Measurements from ENCODE around the gene BTD.

The BTD gene

GRCh38 chr3:15683253-15683652 is 81.7 kb downstream of the BTD start:
- H3K4me3 ChIP-seq (ENCODE audit: low read depth, low read length): no peak overlapping the region
- TF ChIP-seq, protein P1, sequence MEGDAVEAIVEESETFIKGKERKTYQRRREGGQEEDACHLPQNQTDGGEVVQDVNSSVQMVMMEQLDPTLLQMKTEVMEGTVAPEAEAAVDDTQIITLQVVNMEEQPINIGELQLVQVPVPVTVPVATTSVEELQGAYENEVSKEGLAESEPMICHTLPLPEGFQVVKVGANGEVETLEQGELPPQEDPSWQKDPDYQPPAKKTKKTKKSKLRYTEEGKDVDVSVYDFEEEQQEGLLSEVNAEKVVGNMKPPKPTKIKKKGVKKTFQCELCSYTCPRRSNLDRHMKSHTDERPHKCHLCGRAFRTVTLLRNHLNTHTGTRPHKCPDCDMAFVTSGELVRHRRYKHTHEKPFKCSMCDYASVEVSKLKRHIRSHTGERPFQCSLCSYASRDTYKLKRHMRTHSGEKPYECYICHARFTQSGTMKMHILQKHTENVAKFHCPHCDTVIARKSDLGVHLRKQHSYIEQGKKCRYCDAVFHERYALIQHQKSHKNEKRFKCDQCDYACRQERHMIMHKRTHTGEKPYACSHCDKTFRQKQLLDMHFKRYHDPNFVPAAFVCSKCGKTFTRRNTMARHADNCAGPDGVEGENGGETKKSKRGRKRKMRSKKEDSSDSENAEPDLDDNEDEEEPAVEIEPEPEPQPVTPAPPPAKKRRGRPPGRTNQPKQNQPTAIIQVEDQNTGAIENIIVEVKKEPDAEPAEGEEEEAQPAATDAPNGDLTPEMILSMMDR (IDR thresholded peaks at IDR 0.05; ENCODE audit: low read depth, low read length, missing control alignments): no peak
- no peak for DNase-seq
- H3K27me3 ChIP-seq (replicated peaks): no peaks in the 10 kb centered on the region
- H3K27ac ChIP-seq: no peak overlapping the region
- peaks cover 36% of the 10 kb centered on the region for H3K36me3 ChIP-seq (replicated peaks)
- in situ Hi-C loops (cut with HindIII; ENCODE audit: low pct_ligation_motif_present, low sequenced_read_pairs): no loop called here

DNA sequence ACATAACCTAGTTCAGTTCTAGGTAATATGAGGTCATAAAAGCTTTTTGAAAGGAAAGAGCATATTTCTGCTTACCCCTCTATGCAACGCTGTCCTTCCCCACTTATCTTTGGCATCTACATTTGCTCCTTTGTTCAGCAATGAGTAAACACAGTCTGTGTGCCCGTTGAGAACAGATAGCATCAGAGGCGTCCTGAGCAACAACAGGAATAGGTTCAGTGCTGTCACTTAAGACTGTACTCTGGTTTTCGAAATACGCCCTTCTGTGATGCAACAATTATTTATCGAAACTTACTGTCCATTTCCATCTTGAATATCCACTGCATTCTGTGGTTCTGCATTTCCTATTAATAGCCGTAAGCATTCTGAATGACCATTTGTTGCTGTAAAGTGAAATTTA is 84.4 kb downstream of the BTD start:
- TF ChIP-seq, protein P1 (IDR thresholded peaks at IDR 0.05; ENCODE audit: low read depth, low read length, missing control alignments): no peak
- Histone ChIP-seq H3K27me3 (replicated peaks) (no peaks in the 10 kb centered on the region), H3K4me3 (ENCODE audit: low read depth, low read length) (no peak overlapping the region), H3K27ac (no peak overlapping the region), H3K36me3 (replicated peaks) (peaks cover 44% of the 10 kb centered on the region)
- in situ Hi-C loops (cut with HindIII; ENCODE audit: low pct_ligation_motif_present, low sequenced_read_pairs): no loop called here
- DNase-seq: no peak

DNA sequence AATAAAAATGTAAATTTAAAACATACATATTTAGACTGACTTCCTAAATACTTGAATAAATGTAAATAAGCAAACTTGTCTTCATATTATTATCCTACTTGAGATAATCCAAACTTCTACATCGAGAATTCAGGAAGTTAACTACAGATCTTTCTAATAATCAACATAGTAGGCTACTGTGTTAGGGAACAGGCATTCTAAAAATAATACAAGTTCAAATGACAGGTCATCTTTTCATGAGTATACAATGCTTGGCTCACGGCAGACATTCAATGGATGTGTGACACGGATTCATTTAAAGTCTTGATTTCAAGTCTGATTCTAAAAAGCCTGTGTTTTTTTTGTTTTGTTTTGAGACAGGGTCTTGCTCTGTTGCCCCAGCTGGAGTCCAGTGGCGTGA is 88.7 kb downstream of the BTD start:
- TF ChIP-seq, protein P1 (IDR thresholded peaks at IDR 0.05; ENCODE audit: low read depth, low read length, missing control alignments): no peak
- Histone ChIP-seq H3K4me3 (ENCODE audit: low read depth, low read length) (no peak overlapping the region), H3K27me3 (replicated peaks) (no peaks in the 10 kb centered on the region), H3K27ac (no peak overlapping the region), H3K36me3 (replicated peaks) (peaks cover 37% of the 10 kb centered on the region)
- DNase-seq: no peak
- in situ Hi-C loops (cut with HindIII; ENCODE audit: low pct_ligation_motif_present, low sequenced_read_pairs): no loop called here

DNA sequence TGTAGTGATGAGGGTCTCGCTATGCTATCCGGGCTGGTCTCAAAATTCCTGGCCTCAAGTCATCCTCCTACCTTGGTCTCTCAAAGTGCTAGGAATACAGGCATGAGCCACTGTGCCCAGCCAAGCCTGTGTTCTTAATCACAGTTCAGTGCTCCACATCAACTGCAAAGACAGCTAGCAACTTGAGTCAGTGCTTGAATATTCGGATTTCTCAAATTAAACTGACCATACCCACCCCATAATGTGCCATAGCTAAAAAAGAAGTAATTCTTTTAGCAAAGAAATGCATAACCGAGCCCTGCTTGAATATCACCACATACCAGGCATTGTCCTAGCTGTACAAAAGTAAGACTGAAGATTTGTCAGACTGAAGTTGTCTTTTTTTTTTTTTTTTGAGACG is 89.2 kb downstream of the BTD start:
- Histone ChIP-seq H3K36me3 (replicated peaks) (peaks cover 35% of the 10 kb centered on the region), H3K27ac (no peak overlapping the region), H3K27me3 (replicated peaks) (no peaks in the 10 kb centered on the region), H3K4me3 (ENCODE audit: low read depth, low read length) (no peak overlapping the region)
- no peak for DNase-seq
- in situ Hi-C loops (cut with HindIII; ENCODE audit: low pct_ligation_motif_present, low sequenced_read_pairs): no loop called here
- TF ChIP-seq, protein P1 (IDR thresholded peaks at IDR 0.05; ENCODE audit: low read depth, low read length, missing control alignments): no peak

DNA sequence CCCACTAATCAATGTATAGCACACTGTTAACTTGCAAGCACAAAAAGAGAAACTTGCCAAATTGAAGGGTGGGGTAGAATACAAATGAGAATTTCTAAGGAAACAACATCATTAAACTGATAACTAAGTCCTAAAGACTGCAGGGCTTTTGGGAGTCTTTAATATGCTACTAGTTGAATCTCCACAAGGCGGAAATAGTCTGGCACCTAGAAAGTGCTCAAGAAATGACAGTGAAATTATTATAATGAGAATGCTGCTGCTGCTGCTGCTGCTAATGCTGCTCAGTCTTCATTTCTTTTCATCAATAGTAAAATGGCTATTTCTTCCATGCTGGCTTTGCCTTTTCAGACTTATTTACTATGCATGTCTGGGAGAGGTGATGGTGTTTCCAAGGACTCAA is 91.8 kb downstream of the BTD start:
- no peak for DNase-seq
- Histone ChIP-seq H3K36me3 (replicated peaks) (peaks cover 26% of the 10 kb centered on the region), H3K4me3 (ENCODE audit: low read depth, low read length) (no peak overlapping the region), H3K27ac (no peak overlapping the region), H3K27me3 (replicated peaks) (no peaks in the 10 kb centered on the region)
- TF ChIP-seq, protein P1 (IDR thresholded peaks at IDR 0.05; ENCODE audit: low read depth, low read length, missing control alignments): peak; percentile 37
- in situ Hi-C loops (cut with HindIII; ENCODE audit: low pct_ligation_motif_present, low sequenced_read_pairs): no loop called here

- H3K27me3 ChIP-seq (replicated peaks): no peaks in the 10 kb centered on the region
- no peak for DNase-seq
- TF ChIP-seq, protein P1 (IDR thresholded peaks at IDR 0.05; ENCODE audit: low read depth, low read length, missing control alignments): no peak
- peaks cover 15% of the 10 kb centered on the region for H3K36me3 ChIP-seq (replicated peaks)
- no peak overlapping the region for H3K4me3 ChIP-seq (ENCODE audit: low read depth, low read length)
- H3K27ac ChIP-seq: no peak overlapping the region
- in situ Hi-C loops (cut with HindIII; ENCODE audit: low pct_ligation_motif_present, low sequenced_read_pairs): no loop called here
These were observed 93.1 kb downstream of the BTD start for GRCh38 chr3:15694628-15695027.
